Astrocyte (in vitro differentiated cells and primary cell): ENCODE results near the gene CYP3A7.

Experiments used
- EZH2 ChIP-seq: IDR thresholded peaks from 2 replicates; pipeline ENCODE4 v1.6.1; 2012; ENCODE audit warnings: mild to moderate bottlenecking, low read length, inconsistent platforms; ENCODE audit not compliant: insufficient read depth
- TF ChIP-seq, protein P1 (sequence below): IDR thresholded peaks from 2 replicates; pipeline ENCODE4 v1.5.1; 2011; ENCODE audit warnings: low read depth, mild to moderate bottlenecking, inconsistent platforms, low read length, moderate library complexity; ENCODE audit not compliant: insufficient read depth

DNA sequence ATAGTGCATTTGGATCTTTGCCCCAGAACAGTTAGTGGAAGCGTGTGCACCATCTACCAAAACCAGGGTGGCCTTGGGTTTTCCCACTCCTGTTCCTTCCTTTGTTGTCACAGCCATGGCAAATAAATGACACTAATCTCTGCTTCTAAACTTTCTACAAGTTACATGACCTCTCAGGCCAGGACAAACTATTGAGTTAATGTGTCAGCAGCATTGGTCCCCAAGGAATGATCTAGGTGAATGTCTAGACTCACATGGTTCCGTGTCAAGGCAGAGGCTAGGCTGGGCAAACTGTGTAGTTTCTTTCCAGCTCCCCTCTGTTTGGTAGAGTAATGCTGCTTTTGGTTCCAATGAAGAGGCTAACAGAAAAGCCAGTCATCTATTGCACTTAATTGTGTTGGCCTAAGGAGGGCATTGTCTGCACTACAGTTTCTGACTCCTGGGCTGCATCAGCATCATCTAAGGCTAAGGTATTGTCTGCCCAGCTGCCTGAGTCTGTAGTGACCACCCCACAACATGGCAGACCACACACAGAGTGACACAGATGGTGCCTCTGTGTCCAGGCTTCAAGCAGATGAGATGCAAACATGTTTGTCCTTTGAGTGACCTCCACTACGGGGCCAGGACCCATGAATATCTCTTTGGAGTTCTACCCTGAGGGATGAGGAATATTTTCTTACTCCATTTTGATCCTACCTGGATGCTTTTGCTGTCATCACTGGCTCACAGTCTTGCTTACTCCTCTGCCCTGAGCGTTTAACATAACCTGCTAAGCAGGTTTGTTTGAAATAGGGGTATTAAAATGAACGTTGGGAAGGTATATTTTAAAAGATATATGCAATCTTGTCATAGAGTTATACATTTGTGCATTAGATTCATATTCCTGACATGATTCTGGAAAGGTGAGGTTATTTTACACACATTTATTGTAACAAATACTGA is 47.3 kb upstream of the CYP3A7 start:
- TF ChIP-seq, protein P1, sequence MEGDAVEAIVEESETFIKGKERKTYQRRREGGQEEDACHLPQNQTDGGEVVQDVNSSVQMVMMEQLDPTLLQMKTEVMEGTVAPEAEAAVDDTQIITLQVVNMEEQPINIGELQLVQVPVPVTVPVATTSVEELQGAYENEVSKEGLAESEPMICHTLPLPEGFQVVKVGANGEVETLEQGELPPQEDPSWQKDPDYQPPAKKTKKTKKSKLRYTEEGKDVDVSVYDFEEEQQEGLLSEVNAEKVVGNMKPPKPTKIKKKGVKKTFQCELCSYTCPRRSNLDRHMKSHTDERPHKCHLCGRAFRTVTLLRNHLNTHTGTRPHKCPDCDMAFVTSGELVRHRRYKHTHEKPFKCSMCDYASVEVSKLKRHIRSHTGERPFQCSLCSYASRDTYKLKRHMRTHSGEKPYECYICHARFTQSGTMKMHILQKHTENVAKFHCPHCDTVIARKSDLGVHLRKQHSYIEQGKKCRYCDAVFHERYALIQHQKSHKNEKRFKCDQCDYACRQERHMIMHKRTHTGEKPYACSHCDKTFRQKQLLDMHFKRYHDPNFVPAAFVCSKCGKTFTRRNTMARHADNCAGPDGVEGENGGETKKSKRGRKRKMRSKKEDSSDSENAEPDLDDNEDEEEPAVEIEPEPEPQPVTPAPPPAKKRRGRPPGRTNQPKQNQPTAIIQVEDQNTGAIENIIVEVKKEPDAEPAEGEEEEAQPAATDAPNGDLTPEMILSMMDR = no peak
- TF ChIP-seq EZH2 = no peak
